HepG2 (cell line): Measurements from ENCODE around the gene ZCWPW2. TPM values are rescaled to one million over a fixed set of nuclear protein-coding genes. Genes with fewer than 3 reads are reported as not detected.

ENCODE experiments used
- ATAC-seq: fragments of 200-7000 bp; cut with Tn5 transposase; 3 replicates; pipeline ENCODE4 v1.9.1; 2020; ENCODE audit warnings: mild to moderate bottlenecking, moderate library complexity
- BruUV-seq: library from RNA; stranded (reverse); fragments of 400-500 nt; replicated peaks from 2 replicates; lab custom pipeline; 2021; lab: Mats Ljungman, UMichigan
- CTCF ChIA-PET: fragments of 300-600 bp; formaldehyde crosslinking; extraction: SDS; loops from one replicate; lab custom pipeline; 2021; ENCODE audit warnings: low total read pairs, inconsistent platforms, low intra/inter-chr PET ratio; lab: Yijun Ruan, JAX
- POLR2A ChIA-PET: fragments of 350-600 bp; sonication (Branson Sonifier 250); formaldehyde crosslinking; loops from one replicate; lab custom pipeline; 2020; ENCODE audit warnings: antibody characterized with exemption, inconsistent platforms; lab: Yijun Ruan, JAX
- DNase-seq: peaks from one replicate; pipeline ENCODE4 v3.0.0-alpha.2; 2015; ENCODE audit warnings: low spot score
- FAIRE-seq: peaks from 3 replicates; lab custom pipeline; 2011; peaks lifted over from hg19 to GRCh38; lab: Jason Lieb, UNC
- H2AFZ ChIP-seq: one replicate; pipeline ENCODE4 v1.6.1; 2011; ENCODE audit warnings: low read length, inconsistent platforms
- H3K27ac ChIP-seq: fragments of 300-600 bp; 3 replicates; pipeline ENCODE4 v1.8.0; 2011; ENCODE audit warnings: mixed run types, mild to moderate bottlenecking, mixed read lengths, low read length, inconsistent platforms; ENCODE audit not compliant: insufficient read depth; ENCODE audit errors: extremely low read length
- H3K27me3 ChIP-seq, 2 experiments: fragments of 200-600 bp in 1 of 2; 2 replicates in 1 of 2; 3 replicates in 1 of 2; pipeline versions ENCODE4 v1.6.0 to v1.8.0; 2011; ENCODE audit warnings: low read length in 2 of 2, mild to moderate bottlenecking in 2 of 2, moderate library complexity in 2 of 2, inconsistent platforms in 1 of 2; ENCODE audit not compliant: insufficient read depth in 2 of 2, control insufficient read depth in 1 of 2
- H3K36me3 ChIP-seq, 2 experiments: fragments of 200-600 bp in 1 of 2; replicated peaks in 1 of 2; 2 replicates in 1 of 2; 3 replicates in 1 of 2; pipeline versions ENCODE4 v1.5.1 to v1.8.0; 2011; ENCODE audit warnings: low read length in 2 of 2, inconsistent platforms in 1 of 2; ENCODE audit not compliant: insufficient read depth in 2 of 2, control insufficient read depth in 1 of 2
- H3K4me1 ChIP-seq: 2 replicates; pipeline ENCODE4 v1.5.1; 2012; ENCODE audit warnings: low read length, inconsistent platforms; ENCODE audit not compliant: insufficient read depth
- H3K4me2 ChIP-seq: 2 replicates; pipeline ENCODE4 v1.6.0; 2011; ENCODE audit warnings: low read depth, low read length, inconsistent platforms
- H3K4me3 ChIP-seq, 3 experiments: fragments of 200-600 bp in 1 of 3; sonication (generic), shearing (Covaris generic) in 1 of 3; replicated peaks in 1 of 3; 2 replicates each; pipeline ENCODE4 v1.5.1; 2011 to 2016; ENCODE audit warnings: low read length in 3 of 3, inconsistent platforms in 2 of 3, low read depth in 2 of 3, mild to moderate bottlenecking in 2 of 3, control low read depth in 1 of 3, mixed read lengths in 1 of 3; ENCODE audit not compliant: insufficient read depth in 1 of 3
- H3K79me2 ChIP-seq: one replicate; pipeline ENCODE4 v1.6.1; 2011; ENCODE audit warnings: low read length, inconsistent platforms; ENCODE audit not compliant: insufficient read depth
- H3K9ac ChIP-seq: 2 replicates; pipeline ENCODE4 v1.6.0; 2011; ENCODE audit warnings: mild to moderate bottlenecking, low read depth, low read length, inconsistent platforms; ENCODE audit not compliant: insufficient read depth
- H3K9me3 ChIP-seq: 2 replicates; pipeline ENCODE4 v1.5.1; 2012; ENCODE audit warnings: mild to moderate bottlenecking, low read length
- H4K20me1 ChIP-seq: 2 replicates; pipeline ENCODE4 v1.6.0; 2011; ENCODE audit warnings: inconsistent platforms, mild to moderate bottlenecking, low read length, moderate library complexity; ENCODE audit not compliant: insufficient read depth
- CC2D1A ChIP-seq: sonication (generic); formaldehyde crosslinking; IDR thresholded peaks from 2 replicates; pipeline ENCODE4 v1.8.1; 2023; ENCODE audit warnings: mild to moderate bottlenecking, missing genetic modification reagents
- CREB1 ChIP-seq, 2 experiments: fragments of 450-650 bp in 1 of 2; IDR thresholded peaks; 2 replicates each; pipeline ENCODE4 v1.6.1; 2016 to 2017; ENCODE audit warnings: control low read depth in 1 of 2, mild to moderate bottlenecking in 1 of 2, missing compliant biosample characterization in 1 of 2, missing genetic modification characterization in 1 of 2
- KDM5A ChIP-seq: fragments of 200-600 bp; sonication (generic); IDR thresholded peaks from 2 replicates; pipeline ENCODE4 v1.7.0; 2018; ENCODE audit warnings: antibody characterized with exemption, mild to moderate bottlenecking, low read length, borderline replicate concordance
- MXI1 ChIP-seq: IDR thresholded peaks from 3 replicates; pipeline ENCODE4 v1.6.1; 2012; ENCODE audit warnings: low read depth, low read length, inconsistent platforms, borderline replicate concordance
- POLR2A ChIP-seq, 2 experiments: IDR thresholded peaks; 2 replicates each; pipeline ENCODE4 v1.6.1; 2011; ENCODE audit warnings: low read depth in 2 of 2, low read length in 2 of 2, mild to moderate bottlenecking in 1 of 2, moderate library complexity in 1 of 2; ENCODE audit not compliant: insufficient read depth in 1 of 2
- ZMYM3 ChIP-seq: sonication (generic); formaldehyde crosslinking; IDR thresholded peaks from 2 replicates; pipeline ENCODE4 v1.5.1; 2020; ENCODE audit warnings: mild to moderate bottlenecking, missing genetic modification reagents
- ZNF674 ChIP-seq: sonication (generic); formaldehyde crosslinking; IDR thresholded peaks from 2 replicates; pipeline ENCODE4 v1.5.0; 2020; ENCODE audit warnings: low read depth, mild to moderate bottlenecking, missing genetic modification reagents
- WGBS: methylation state at CpG from one replicate; pipeline ENCODE4 v1.1.6; 2017; ENCODE audit warnings: low lambda C conversion rate; 5-methylcytosine and 5-hydroxymethylcytosine counted together
- in situ Hi-C: cut with HindIII; loops from 2 replicates; pipeline ENCODE4 v1.10.0; 2017; ENCODE audit warnings: low pct_unique_long_range_greater_than_20kb; ENCODE audit not compliant: extremely low pct_ligation_motif_present
- intact Hi-C: fragments of 100-400 bp; cut with micrococcal nuclease; formaldehyde crosslinking; loops from one replicate; pipeline ENCODE4 v1.10.0; 2022; ENCODE audit not compliant: unreplicated experiment
- polyA plus RNA-seq, 8 experiments: library from polyadenylated mRNA; depleted of rRNA in 3 of 8; stranded (reverse) in 7 of 8; unstranded in 1 of 8; fragments of >200 nt; fragmentation: Illumina TruSeq in 4 of 8; extraction: Trizol in 4 of 8; gene quantifications; 2 replicates each; pipeline versions ENCODE4 v1.2.1 to v1.2.3, GENCODE V29; 2011 to 2016; ENCODE audit warnings: low read depth in 4 of 8, missing spikeins in 1 of 8, mixed read lengths in 1 of 8; ENCODE audit not compliant: insufficient read depth in 1 of 8
- total RNA-seq, 5 experiments: library from RNA; depleted of rRNA; stranded (reverse); fragments of >200 nt; fragmentation: Illumina TruSeq; extraction: Trizol; gene quantifications; 2 replicates each; pipeline ENCODE4 v1.2.3, GENCODE V29; 2016; ENCODE audit warnings: low read depth in 1 of 5
- TF ChIP-seq, protein P1 (sequence below): sonication (generic); formaldehyde crosslinking; IDR thresholded peaks from 2 replicates; pipeline ENCODE4 v1.8.0; 2022; ENCODE audit warnings: missing genetic modification reagents, low read depth, mild to moderate bottlenecking, borderline replicate concordance

Gene ZCWPW2
- total and polyA plus RNA-seq, 2 of the 13 experiments (the other 11 are each of a cell fraction or from before 2014, with no cell fraction given): 0.17 to 0.53 TPM

DNA sequence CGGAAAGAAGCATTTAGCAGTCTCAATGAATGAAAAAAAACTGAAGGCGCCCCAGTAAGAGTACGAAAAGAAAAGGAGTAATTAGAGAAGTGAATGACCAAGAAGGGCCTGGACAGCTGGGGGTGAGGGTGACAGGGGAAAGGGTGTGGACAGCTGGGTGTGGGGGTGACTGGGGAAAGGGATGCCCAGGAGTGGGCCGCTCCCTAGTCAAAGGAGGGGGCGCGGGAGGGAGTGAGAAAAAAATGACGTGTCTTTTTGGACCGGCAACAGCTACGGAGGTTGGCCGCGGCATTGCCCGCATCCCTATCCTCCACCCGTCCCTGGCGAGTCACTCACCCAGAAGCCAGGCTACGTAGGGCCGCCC lies 274 bp upstream of the ZCWPW2 start (continued):
- TF ChIP-seq ZMYM3 (CRISPR knock-in tag) (no peak), CC2D1A (no peak), CREB1 (IDR thresholded peaks at IDR 0.05) (peak; percentile 27; the same call in 1 of the 2 replicates), CREB1 (CRISPR knock-in tag; IDR thresholded peaks at IDR 0.05) (no peak)

DNA sequence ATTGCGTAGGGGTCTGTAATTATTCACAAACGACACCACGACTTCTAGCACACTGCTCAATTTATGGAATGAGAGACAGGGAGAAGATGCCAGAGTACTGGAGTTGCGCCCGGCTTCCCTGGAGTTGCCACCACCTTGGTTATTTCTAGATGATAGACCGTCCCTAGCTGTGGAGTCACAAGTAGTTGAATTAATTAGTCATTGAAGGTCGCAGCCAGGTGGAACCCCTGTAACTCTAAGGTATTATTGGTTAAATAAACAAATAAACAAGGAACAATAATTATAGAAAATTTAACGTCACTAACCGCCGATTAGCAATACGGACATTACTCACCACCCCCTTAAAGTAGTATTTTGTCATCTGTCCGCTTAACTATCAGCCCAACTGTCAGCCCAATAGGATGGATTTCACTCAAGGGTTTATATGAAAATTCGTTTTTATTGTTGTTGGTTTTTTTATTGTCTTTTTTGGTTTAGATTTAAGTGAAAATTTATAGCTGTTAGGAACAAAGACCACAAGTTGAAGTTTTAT lies 1.0 kb downstream of the ZCWPW2 start:
- Histone ChIP-seq H2AFZ (peak overlapping the region; percentile 93), H3K27me3 (no peaks in the 10 kb centered on the region), H4K20me1 (no peaks in the 10 kb centered on the region; the same call in 1 of the 2 replicates), H3K4me1 (peaks cover 36% of the 10 kb centered on the region), H3K4me3 (peak overlapping the region; percentile 76 to 94 (median 93)), H3K4me2 (peak overlapping the region; percentile 76), H3K9me3 (no peaks in the 10 kb centered on the region), H3K9ac (peak overlapping the region; percentile 86), H3K79me2 (peaks cover 42% of the 10 kb centered on the region), H3K27ac (peak overlapping the region; percentile 96), H3K36me3 (no peaks in the 10 kb centered on the region)
- CTCF ChIA-PET: no interaction called here
- TF ChIP-seq, protein P1, sequence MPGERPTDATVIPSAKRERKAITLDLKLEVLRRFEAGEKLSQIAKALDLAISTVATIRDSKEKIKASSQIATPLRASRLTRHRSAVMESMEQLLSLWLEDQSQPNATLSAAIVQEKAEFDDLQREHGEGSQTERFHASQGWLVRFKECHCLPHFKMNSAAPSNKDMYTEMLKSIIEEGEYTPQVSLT (CRISPR knock-in tag): no peak
- TF ChIP-seq MXI1 (0 out of 3 replicates have a peak, but pooled peaks have one; percentile 2), POLR2A (IDR thresholded peaks at IDR 0.05; ENCODE audit: insufficient read depth in 1 of 2, low read depth in 2 of 2, low read length in 2 of 2) (peak in 1 of 2 experiments; percentile 7; a peak in 1 of 4 replicates), KDM5A (0 out of 2 replicates have a peak, but pooled peaks have one; percentile 3), ZNF674 (CRISPR knock-in tag) (no peak)
- DNase-seq (no peak), ATAC-seq (no peak), FAIRE-seq (no peak)
- BruUV-seq: TSS peak; percentile 74
- intact Hi-C loops: loop anchor here (5.0 to 10.0 kb wide), 3 partner anchors 107 to 987 kb away; partner anchors contain the start of gene CMC1
- in situ Hi-C loops: no loop called here
- WGBS: 4% methylated on average over 13 of the region's 13 CpGs
- POLR2A ChIA-PET: interaction anchor here (0.7 to 1.9 kb wide), 12 partner anchors 9 to 865 kb away, joined by 3 to 15 read pairs (median 4); partner anchors contain the start of genes CMC1, EOMES and SLC4A7
